Gastroesophageal sphincter (tissue), 3 donors: ENCODE measurements around the gene BRSK1.

ENCODE experiments used
- CTCF ChIP-seq, 4 experiments: fragments of 200-600 bp in 2 of 4; fragments of 450-650 bp in 2 of 4; sonication (generic) in 1 of 4; IDR thresholded peaks; one replicate each; pipeline ENCODE4 v1.5.1; 2017 to 2019; ENCODE audit warnings: antibody characterized with exemption in 4 of 4, mild to moderate bottlenecking in 2 of 4, moderate library complexity in 2 of 4
- EP300 ChIP-seq: sonication (generic); formaldehyde crosslinking; IDR thresholded peaks from one replicate; pipeline ENCODE4 v1.6.1; 2017; ENCODE audit warnings: antibody characterized with exemption, mild to moderate bottlenecking
- POLR2A ChIP-seq, 2 donors: fragments of 450-650 bp; IDR thresholded peaks; one replicate each; pipeline ENCODE4 v1.6.1; 2017; ENCODE audit warnings: antibody characterized with exemption in 2 of 2, mild to moderate bottlenecking in 2 of 2, moderate library complexity in 1 of 2
- POLR2AphosphoS5 ChIP-seq: sonication (generic); formaldehyde crosslinking; IDR thresholded peaks from one replicate; pipeline ENCODE4 v1.6.1; 2017; ENCODE audit warnings: antibody characterized with exemption

DNA sequence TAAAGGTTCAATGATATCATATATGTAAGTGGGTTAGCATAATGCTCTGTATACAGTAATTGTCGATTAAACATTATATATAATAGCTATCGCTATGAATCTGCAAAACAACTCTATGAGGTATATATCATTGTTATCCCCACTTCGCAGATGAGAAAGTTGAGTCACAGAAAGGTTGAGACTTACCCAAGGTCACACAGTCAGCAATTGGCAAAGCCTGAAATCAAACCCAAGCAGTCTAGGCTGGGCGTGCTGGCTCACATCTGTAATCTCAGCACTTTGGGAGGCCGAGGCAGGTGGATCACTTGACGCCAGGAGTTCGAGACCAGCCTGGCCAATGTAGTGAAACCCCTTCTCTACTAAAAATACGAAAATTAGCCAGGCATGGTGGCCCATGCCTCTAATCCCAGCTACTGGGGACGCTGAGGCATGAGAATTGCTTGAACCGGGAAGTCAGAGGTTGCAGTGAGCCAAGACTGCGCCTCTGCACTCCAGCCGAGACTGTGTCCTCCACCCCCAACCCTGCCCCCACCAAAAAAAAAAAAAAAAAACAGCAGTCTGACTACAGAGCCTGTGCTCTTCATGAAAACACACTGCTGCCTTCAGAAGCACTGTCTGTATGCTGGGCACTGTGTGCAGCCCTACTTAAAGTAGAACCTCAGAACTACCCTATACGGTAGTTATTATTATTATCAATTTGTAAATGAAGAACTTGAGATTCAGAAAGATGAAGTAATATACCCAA is 5.2 kb upstream of the BRSK1 start:
- TF ChIP-seq CTCF (IDR thresholded peaks at IDR 0.05) = no peak
- TF ChIP-seq POLR2AphosphoS5 = no peak
- TF ChIP-seq POLR2A (IDR thresholded peaks at IDR 0.05) = no peak
- no peak for TF ChIP-seq EP300
